WTC11 (cell line): ENCODE data around the gene SIAH3. TPM values are rescaled to one million over a fixed set of nuclear protein-coding genes. Genes with fewer than 3 reads are reported as not detected.

Experiments used
- ATAC-seq: fragments of 200-7000 bp; cut with Tn5 transposase; 2 replicates; pipeline ENCODE4 v1.10.0; 2021; ENCODE audit warnings: mild to moderate bottlenecking, moderate library complexity
- CTCF ChIA-PET: fragments of 300-600 bp; sonication (Branson Sonifier 250); formaldehyde crosslinking; loops from one replicate; lab custom pipeline; 2021; ENCODE audit warnings: antibody characterized with exemption; lab: Charles Lee
- POLR2A ChIA-PET: fragments of 350-600 bp; sonication (Branson Sonifier 250); formaldehyde crosslinking; loops from one replicate; lab custom pipeline; 2021; ENCODE audit warnings: antibody characterized with exemption; lab: Charles Lee
- DNase-seq: peaks from one replicate; pipeline ENCODE4 v3.0.0; 2021; ENCODE audit warnings: low spot score
- H3K27ac Mint-ChIP-seq: 2 replicates; pipeline ENCODE4 v1.8.0; 2021; ENCODE audit warnings: mixed read lengths
- H3K27me3 Mint-ChIP-seq: 2 replicates; pipeline ENCODE4 v1.8.0; 2021; ENCODE audit warnings: low read depth, mild to moderate bottlenecking, moderate library complexity, mixed read lengths
- H3K36me3 Mint-ChIP-seq: 2 replicates; pipeline ENCODE4 v1.8.0; 2021; ENCODE audit warnings: mixed read lengths
- H3K4me1 Mint-ChIP-seq: 2 replicates; pipeline ENCODE4 v1.8.0; 2022; ENCODE audit warnings: mixed read lengths
- H3K4me3 Mint-ChIP-seq: 2 replicates; pipeline ENCODE4 v1.8.0; 2021; ENCODE audit warnings: mild to moderate bottlenecking, moderate library complexity, mixed read lengths
- H3K9me3 Mint-ChIP-seq: 2 replicates; pipeline ENCODE4 v1.8.0; 2021; ENCODE audit warnings: mixed read lengths
- CBFB ChIP-seq: sonication (generic); formaldehyde crosslinking; IDR thresholded peaks from 2 replicates; pipeline ENCODE4 v1.8.1; 2022; ENCODE audit warnings: mild to moderate bottlenecking, low read depth, missing genetic modification reagents
- E2F1 ChIP-seq: sonication (generic); formaldehyde crosslinking; IDR thresholded peaks from 2 replicates; pipeline ENCODE4 v1.8.0; 2022; ENCODE audit warnings: mild to moderate bottlenecking, missing genetic modification reagents
- FOXP4 ChIP-seq: sonication (generic); formaldehyde crosslinking; IDR thresholded peaks from 2 replicates; pipeline ENCODE4 v1.8.0; 2022; ENCODE audit warnings: mild to moderate bottlenecking, missing genetic modification reagents
- JUN ChIP-seq: sonication (generic); formaldehyde crosslinking; IDR thresholded peaks from 2 replicates; pipeline ENCODE4 v1.8.0; 2023; ENCODE audit warnings: mild to moderate bottlenecking, missing genetic modification reagents
- NR1H2 ChIP-seq: sonication (generic); formaldehyde crosslinking; IDR thresholded peaks from 2 replicates; pipeline ENCODE4 v1.9.0; 2021; ENCODE audit warnings: mild to moderate bottlenecking, moderate library complexity, missing genetic modification reagents
- OVOL2 ChIP-seq: fragments of 250-450 bp; sonication (Bioruptor Pico); IDR thresholded peaks from 2 replicates; pipeline ENCODE4 v1.9.0; 2021; ENCODE audit warnings: mild to moderate bottlenecking, borderline replicate concordance
- PRDM15 ChIP-seq: sonication (generic); formaldehyde crosslinking; IDR thresholded peaks from 2 replicates; pipeline ENCODE4 v1.8.0; 2022; ENCODE audit warnings: missing genetic modification reagents
- SP1 ChIP-seq: sonication (generic); formaldehyde crosslinking; conservative IDR thresholded peaks from 2 replicates; pipeline ENCODE4 v1.8.1; 2022; ENCODE audit warnings: missing genetic modification reagents
- STAT6 ChIP-seq: sonication (generic); formaldehyde crosslinking; conservative IDR thresholded peaks from 2 replicates; pipeline ENCODE4 v1.8.1; 2023; ENCODE audit warnings: mild to moderate bottlenecking, low read depth, missing genetic modification reagents, moderate library complexity
- TP53 ChIP-seq: sonication (generic); formaldehyde crosslinking; IDR thresholded peaks from 2 replicates; pipeline ENCODE4 v1.8.1; 2023; ENCODE audit warnings: mild to moderate bottlenecking, missing genetic modification reagents
- USF1 ChIP-seq: sonication (generic); formaldehyde crosslinking; IDR thresholded peaks from 2 replicates; pipeline ENCODE4 v1.8.0; 2022; ENCODE audit warnings: mild to moderate bottlenecking, missing genetic modification reagents
- USF2 ChIP-seq: sonication (generic); formaldehyde crosslinking; IDR thresholded peaks from 2 replicates; pipeline ENCODE4 v1.8.1; 2023; ENCODE audit warnings: mild to moderate bottlenecking, missing genetic modification reagents, moderate library complexity
- ZMAT4 ChIP-seq: fragments of 250-450 bp; sonication (Bioruptor Pico); IDR thresholded peaks from 2 replicates; pipeline ENCODE4 v1.9.0; 2021; ENCODE audit warnings: mild to moderate bottlenecking
- ZNF232 ChIP-seq: sonication (generic); formaldehyde crosslinking; IDR thresholded peaks from 2 replicates; pipeline ENCODE4 v1.8.0; 2022; ENCODE audit warnings: mild to moderate bottlenecking, missing genetic modification reagents
- ZNF263 ChIP-seq: sonication (generic); formaldehyde crosslinking; IDR thresholded peaks from 2 replicates; pipeline ENCODE4 v1.8.1; 2022; ENCODE audit warnings: low read depth, mild to moderate bottlenecking, moderate library complexity, missing genetic modification reagents
- total RNA-seq: library from RNA; stranded (reverse); gene quantifications from 3 replicates; pipeline ENCODE4 v1.2.3, GENCODE V29; 2021

Gene SIAH3
- total RNA-seq, 1 experiment from 2014 or later, result 0.31 TPM

- Mint-ChIP-seq H3K27ac (no peak overlapping the region), H3K4me1 (peaks cover 74% of the 10 kb centered on the region), H3K4me3 (no peak overlapping the region), H3K9me3 (peaks cover 11% of the 10 kb centered on the region), H3K36me3 (peaks cover 11% of the 10 kb centered on the region), H3K27me3 (peaks cover 11% of the 10 kb centered on the region)
- TF ChIP-seq USF1 (CRISPR knock-in tag) (no peak), FOXP4 (CRISPR knock-in tag) (no peak), CBFB (CRISPR knock-in tag) (no peak), ZMAT4 (no peak), USF2 (CRISPR knock-in tag) (no peak), PRDM15 (CRISPR knock-in tag) (no peak), ZNF232 (no peak), TP53 (CRISPR knock-in tag) (no peak), STAT6 (no peak), ZNF263 (CRISPR knock-in tag) (no peak), OVOL2 (CRISPR knock-in tag) (no peak)
- ATAC-seq (no peak), DNase-seq (no peak)
- ChIA-PET POLR2A (no interaction called here), CTCF (no interaction called here)
These were observed 77.6 kb downstream of the SIAH3 start for GRCh38 chr13:45773944-45774343.

GRCh38 chr13:45773236-45773635 is 78.3 kb downstream of the SIAH3 start:
- ChIA-PET CTCF (no interaction called here), POLR2A (no interaction called here)
- Mint-ChIP-seq H3K4me1 (peaks cover 81% of the 10 kb centered on the region), H3K36me3 (peaks cover 11% of the 10 kb centered on the region), H3K4me3 (no peak overlapping the region), H3K9me3 (peaks cover 11% of the 10 kb centered on the region), H3K27me3 (peaks cover 11% of the 10 kb centered on the region), H3K27ac (no peak overlapping the region)
- ATAC-seq (no peak), DNase-seq (no peak)
- TF ChIP-seq E2F1 (CRISPR knock-in tag) (no peak), PRDM15 (CRISPR knock-in tag) (no peak), JUN (CRISPR knock-in tag) (no peak), NR1H2 (CRISPR knock-in tag) (no peak), SP1 (no peak)
